GM10847 (cell line): ENCODE measurements around the gene KIAA1191.
A peak's percentile ranks its signal among the peaks of the same experiment; 100 is the strongest.

ENCODE experiments used
- POLR2A ChIP-seq: IDR thresholded peaks from 2 replicates; pipeline ENCODE4 v1.6.1; 2011; ENCODE audit not compliant: insufficient read length; ENCODE audit errors: extremely low read depth

KIAA1191 gene

DNA sequence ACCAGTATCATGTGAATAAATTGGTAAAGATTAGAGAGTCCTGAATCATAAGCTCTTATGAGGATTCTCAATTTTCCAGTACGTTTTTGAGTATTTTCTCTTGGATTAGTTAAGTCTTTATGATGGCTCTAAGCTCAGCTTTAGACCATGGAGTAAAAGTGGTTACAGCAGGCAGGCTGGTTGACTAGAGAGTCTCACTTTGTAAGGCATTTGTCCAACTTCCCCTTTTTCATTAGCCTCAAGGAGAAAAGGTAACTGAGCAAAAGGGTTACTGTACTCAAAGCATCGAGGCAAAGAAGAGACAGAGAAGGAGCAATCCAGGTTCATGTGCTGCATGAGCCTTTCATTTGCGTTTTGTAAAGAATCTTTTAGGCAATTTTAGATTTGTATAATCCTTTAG is 18.3 kb upstream of the KIAA1191 start:
- no peak for TF ChIP-seq POLR2A

DNA sequence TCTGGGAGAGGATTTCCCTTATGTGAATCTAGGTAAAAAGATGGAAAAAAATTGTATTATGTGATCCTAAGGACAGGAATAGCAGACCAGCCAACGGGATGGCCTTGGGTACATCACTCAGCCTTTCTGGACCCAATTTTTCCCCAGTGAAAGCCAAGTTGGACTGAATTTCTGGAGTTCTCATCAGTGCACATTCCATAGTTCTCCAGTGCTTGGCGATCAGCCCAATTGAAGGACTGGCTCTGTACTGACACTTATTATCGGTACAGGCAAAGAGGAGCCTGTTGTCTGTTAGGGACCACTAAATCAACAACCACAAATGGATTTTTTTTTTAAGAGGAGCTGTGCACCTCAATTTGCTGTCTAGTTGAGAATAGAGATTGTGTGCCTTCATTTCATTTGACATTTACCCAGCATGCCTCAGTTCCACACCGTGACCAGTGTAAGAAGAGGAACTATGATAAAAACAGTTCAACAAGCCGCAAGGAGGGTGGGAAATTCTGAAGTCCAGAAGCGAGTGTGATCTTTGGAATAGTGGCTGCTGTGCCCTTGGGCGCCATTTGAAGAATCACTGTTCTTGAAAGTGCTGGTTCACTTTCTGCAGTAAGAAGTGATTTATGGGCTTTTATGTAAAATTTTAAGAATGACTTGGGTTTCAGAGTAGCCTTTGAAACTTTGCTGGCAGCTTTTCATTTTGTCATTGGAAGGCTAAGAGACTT is 11.7 kb upstream of the KIAA1191 start:
- no peak for TF ChIP-seq POLR2A

DNA sequence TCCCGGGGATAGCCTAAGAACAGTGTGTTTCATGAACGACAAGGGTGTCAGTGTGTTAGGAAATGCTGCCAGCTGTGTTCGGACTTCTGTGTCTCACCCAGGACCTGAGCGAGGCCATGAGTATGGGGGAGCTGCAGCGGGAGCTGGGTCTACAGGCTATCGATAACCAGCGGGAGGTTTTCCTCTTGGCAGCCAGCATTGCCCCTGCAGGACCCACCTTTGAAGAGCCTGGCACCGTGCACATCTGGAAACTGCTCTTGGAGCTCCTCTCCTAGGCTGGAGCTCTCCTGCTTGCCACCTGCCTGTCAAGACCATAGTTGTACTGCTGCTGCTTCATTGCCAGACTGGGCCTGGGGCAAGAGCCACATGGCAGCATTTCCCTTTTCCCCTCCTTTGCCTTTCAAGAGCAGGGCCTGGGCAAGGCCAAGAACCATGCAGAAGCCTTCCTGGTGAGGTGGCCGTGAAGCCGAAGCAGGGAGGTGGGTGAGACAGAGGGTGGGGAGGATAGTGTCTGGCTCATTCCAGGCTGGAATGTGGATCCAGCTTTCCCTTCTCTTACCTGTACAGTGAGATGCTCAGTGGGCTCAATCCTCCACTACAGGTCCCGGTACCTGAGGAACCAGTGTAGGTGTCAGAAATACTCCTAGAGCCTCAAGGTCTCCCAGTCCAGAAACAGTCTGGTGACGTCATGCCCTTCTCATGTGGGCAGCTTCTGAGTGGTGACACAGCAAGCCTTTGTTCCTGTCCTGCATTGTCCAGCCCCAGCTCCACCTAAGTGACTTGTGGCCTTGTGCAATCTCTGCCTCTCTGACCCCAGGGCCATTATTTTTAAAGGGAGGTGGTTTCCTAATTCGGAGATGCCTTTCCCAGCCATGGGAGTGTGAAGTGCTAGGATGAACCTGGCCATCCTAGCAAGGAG is 10.3 kb upstream of the KIAA1191 start:
- TF ChIP-seq POLR2A = no peak

DNA sequence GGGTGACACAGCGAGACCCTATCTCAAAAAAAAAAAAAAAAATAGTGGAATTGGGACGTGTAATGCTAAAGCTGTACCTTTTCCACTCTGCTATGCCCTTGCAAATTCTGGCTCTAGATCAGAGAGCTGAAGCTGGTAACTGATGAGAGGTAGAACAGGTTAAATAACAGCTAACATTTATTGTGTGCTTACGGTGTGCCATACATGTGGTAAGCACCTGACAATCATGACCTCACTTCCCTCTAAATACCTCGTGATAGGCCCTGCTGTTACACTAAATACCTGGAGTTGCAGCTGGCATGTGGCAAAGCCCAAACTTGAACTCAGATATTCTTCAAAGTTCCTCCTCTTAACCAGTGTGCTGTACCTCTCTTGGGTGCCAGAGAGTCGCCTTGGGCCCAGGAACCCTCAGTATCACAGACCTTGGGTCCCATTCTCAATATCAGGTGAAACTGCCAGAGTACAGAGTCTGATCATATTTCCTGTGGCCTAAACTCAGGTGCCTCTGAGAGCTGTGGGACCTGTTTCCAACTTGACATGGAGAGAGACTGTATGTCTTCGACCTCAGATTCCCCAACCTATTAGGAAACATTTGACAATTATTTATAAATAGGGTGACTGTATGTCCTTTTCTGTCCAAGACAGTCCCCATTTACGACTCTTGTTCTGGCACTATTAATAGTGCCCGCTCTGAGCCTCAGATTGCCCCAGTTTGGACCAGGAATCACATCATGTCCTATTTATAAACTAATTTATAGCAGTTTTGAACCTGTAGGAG is 8.6 kb upstream of the KIAA1191 start:
- no peak for TF ChIP-seq POLR2A

DNA sequence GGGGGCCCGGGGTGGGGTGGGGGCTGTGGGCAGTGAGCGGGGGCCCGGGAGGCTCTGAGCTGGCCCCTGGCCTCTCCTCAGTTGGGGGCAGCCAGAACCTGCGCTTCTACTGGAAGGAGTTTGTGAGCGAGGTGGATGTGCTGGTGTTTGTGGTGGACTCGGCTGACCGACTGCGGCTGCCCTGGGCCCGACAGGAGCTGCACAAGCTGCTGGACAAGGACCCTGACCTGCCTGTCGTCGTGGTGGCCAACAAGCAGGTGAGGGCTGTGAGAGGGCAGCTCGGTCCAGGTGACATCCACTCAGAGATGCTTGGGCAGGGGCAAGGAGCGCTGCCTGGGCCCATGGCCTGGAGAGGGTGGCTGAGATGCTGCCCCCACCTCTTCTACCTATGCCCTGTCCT is 7.2 kb upstream of the KIAA1191 start:
- no peak for TF ChIP-seq POLR2A

DNA sequence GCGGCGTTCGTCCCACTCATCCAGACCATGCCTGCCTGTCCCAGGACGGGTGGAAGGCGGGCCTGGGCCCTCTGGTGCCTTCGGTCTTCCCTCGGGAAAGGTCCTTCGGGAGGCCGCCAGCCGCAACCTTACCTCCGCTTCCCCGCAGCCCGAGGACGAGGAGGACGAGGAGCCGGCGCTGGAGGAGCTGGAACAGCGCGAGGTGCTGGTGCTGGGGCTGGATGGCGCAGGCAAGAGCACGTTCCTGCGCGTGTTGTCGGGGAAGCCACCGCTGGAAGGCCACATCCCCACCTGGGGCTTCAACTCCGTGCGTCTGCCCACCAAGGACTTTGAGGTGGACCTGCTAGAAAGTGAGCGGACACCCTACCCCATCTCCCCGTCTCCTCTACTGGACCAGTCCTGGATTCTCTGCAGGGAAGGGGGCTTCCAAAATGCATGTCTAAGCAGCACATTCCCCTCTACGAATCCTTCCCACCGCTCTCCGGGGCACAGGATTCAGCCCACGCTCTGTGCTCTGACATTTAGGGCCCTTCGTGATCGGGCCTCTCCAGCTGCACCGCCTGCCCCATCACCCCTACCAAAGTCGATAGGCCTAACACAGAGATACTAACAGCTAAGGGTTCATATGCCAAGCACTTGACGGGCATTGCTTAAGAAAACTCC is 4.8 kb upstream of the KIAA1191 start:
- no peak for TF ChIP-seq POLR2A

DNA sequence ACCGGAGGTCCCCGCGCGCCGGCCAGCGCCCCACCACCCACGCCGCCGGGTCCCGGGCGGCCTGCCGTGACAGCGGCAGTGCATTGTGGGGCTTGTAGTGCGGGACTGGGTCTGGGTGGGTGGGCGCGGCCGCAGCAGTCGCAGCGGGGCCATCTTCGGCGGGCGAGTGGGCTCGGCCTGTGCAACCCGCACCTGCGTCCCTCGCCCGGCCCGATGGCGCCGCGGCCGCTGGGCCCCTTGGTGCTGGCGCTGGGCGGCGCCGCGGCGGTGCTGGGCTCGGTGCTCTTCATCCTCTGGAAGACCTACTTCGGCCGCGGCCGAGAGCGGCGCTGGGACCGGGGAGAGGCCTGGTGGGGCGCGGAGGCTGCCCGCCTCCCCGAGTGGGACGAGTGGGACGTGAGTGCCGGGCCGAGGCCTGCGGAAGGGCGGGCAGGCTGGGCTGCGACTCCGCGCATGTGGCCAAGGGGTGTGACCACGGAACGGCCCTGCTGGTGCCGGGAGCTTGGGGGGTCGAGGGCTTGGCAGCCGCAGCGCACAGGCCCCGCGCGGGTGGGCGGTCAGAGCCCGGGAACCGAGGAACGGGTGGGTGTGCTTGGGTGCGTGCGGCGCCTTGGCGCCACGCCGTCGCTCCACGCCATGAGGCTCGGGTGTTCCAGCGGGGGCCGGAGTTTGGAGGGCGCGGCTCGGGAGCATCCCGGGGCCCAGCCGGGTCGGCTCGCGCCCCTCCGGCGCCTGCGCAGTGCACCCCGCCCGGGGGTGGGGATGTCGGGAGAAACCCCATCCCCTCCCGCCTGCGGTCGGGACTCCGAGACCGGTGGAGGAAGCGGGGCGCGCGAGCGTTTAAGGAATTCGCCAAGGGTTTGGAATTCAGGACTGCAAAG is 4.0 kb upstream of the KIAA1191 start, which contains the start of gene ARL10:
Gene ARL10 (plus strand): TSS at position 137 of the 881 bp plus-strand sequence. CDS start 77 bp downstream, at position 214.
- peak; percentile 16 for TF ChIP-seq POLR2A

DNA sequence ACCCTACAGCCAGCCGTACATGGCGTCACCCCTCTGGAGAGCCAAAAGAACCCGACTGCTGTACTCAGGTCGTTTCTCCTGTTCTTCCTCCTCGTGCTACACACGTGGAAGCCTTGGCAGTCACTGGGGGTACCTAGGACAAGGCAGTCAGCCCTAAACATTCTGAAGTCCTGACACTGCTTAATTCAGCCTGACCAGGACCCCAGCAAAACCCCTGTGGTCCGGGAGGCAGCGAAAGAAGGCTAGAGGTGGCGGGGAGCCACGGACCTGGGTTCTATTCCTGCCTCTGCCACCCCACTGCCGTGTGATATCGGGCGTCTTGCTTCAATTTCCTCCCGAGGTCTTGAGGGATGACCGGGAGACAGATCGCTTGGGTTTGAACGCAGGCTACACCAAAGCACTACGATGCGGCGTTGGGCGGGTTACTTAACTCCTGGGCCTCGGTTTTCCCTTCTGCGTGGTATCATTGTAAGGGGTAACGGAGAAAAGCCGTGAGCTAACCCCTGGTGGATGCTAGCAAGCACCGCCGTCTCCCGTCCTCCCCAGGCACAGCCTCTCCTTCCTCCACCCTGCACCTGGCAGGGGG is 3.3 kb upstream of the KIAA1191 start:
- peak; percentile 25 for TF ChIP-seq POLR2A

DNA sequence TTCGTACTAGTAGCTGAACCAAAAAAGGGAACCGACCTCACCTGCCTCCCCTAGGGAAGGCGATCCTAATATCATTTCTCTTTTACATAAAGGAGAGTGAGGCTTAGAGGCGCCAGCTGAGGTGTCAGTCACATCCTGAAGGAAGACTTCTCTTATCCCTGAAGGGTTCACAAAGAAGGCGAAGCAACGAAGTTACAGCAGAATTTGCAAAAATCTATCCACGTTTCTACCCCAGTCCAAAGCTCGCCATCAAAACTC is 598 bp upstream of the KIAA1191 start:
- TF ChIP-seq POLR2A = no peak

DNA sequence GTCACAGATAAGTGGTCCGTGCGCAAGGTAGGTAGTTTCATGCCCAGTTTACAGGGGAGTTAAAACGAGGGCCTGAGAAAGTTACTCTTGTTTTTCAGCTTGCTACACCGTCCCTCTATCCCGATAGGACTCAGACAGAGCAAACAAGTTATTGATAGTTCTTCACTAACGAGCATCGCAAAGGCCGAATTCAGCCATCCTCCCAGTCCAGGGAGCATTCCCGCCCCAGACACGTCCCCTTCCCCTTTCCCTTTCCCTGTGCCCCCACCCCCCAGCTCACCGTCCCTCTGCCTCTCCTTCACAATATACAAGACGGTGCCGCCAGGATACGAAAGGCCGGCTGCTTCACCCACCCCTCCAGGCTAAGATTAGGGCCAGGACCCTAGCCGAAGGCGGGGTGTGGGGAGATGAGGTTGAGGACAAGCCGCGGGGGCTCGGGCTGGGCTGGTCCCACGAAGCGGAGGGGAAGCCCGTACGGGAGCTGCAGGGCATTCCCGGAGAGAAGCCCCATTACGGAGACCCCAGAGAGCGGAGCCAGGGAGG is 599 bp downstream of the KIAA1191 start:
- TF ChIP-seq POLR2A = no peak

DNA sequence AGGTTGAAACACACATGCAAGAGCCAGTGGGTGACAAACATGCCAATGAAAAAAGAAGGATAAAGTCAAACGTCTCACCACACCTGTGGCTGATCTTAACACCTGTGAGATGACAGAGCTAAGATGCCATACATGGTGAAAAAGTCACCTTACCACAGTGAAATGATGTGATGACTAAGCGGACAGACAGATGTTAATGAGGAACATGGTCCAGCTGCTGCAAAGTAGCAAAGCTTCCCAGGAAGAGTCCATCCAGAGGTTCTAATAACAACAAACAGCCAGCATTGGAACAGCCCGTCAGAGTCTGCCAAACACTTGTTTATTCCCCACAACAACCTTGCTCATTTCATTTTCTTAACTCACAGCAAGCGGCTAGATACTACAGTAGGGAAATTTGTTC is 1.9 kb downstream of the KIAA1191 start:
- TF ChIP-seq POLR2A = no peak

DNA sequence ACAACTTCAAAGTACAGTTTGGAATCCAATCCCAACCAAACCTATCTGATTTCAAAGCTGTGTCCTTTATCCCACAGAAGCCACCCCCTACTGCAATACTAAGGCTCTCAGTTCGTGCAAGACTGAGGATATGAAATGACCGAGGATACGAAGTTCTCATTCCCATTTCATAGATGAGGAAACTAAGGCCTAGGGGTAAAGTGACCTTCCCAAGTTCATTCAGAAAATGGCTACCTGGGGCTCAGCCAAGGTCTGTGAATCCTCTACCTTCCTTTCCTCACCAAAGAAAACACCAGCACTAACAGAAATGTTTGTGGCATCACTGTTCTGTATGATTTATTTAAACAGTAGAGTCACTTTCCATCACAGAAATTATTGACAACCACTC is 5.4 kb downstream of the KIAA1191 start:
- no peak for TF ChIP-seq POLR2A

DNA sequence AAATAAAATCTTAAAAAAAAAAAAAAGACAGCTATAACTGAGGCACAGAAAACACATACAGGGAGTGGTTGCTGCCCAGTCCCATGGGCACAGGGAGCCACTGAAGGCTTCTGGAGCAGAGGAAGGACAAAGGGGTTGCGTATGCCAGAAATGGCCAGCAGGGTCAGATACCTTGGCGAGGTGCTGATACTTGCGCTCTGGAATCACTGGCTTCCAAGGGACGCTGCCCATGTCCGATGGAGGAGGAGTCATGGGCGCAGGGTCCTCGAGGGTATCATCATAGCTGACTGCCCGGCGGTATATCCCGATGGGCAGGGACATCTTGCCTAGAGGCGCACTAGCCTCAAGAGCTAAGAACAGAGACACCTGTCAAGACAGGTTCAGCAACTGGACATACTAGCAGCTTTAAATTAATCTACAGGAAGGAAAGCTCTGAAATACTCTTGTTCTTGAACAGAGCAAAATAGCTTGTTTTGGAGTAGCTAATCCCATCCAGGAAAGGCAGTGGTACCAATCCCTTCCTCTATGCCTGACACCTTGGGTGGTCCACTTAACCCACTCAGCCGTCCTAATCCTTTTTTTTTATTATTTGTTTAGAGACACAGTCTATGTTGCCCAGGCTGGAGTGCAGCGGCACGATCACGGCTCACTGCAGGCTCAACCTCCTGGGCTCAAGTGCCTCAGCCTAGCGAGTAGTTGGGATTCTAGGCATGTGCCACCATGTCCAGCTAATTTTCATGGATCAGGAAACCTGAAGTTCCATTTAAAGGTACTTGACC is 6.0 kb downstream of the KIAA1191 start:
- TF ChIP-seq POLR2A = no peak
